ENCODE results near the gene CASS4.

Gene CASS4

DNA sequence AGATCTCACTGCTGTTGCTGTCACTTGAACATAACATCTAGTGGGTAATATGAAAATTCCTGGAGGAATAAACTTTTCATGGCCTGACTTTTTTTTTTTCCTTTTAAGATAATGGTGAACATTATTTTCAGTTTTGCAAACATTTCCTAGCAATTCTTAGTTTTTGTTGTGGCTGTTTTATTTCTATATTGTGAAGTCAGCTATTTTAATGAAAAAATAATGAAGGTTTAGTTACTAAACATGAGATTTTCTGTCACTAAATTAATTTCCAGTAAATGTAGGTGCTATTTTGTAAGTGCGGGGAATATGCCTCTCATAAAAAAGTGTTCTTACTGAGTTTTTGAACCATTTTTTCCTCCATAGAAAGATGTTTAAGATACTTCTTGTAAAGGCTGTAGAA lies 89.1 kb downstream of the CASS4 start:
- H3K4me1 ChIP-seq (ENCODE audit: insufficient read depth, low read length, poor library complexity, severe bottlenecking): no peaks in the 10 kb centered on the region
- no peaks in the 10 kb centered on the region for H3K9me2 ChIP-seq (replicated peaks; ENCODE audit: low read depth, low read length)
- H3K4me2 ChIP-seq (ENCODE audit: low read depth, low read length, poor library complexity, severe bottlenecking): no peak overlapping the region
- H3K79me2 ChIP-seq (ENCODE audit: insufficient read depth, low read length): peaks cover 3% of the 10 kb centered on the region; the same call in 1 of the 2 replicates
- H3K4me3 ChIP-seq (ENCODE audit: low read length, poor library complexity, severe bottlenecking): no peak overlapping the region
- no peaks in the 10 kb centered on the region for H3F3A ChIP-seq (ENCODE audit: low read depth)
- H3K9ac ChIP-seq (ENCODE audit: low read depth, low read length, poor library complexity, severe bottlenecking): no peak overlapping the region
- H3K9me3 ChIP-seq (ENCODE audit: insufficient read depth, low read depth, low read length): no peaks in the 10 kb centered on the region
- no peak for TF ChIP-seq EZH2phosphoT487 (IDR thresholded peaks at IDR 0.05; ENCODE audit: borderline replicate concordance)
- TF ChIP-seq, protein P1, sequence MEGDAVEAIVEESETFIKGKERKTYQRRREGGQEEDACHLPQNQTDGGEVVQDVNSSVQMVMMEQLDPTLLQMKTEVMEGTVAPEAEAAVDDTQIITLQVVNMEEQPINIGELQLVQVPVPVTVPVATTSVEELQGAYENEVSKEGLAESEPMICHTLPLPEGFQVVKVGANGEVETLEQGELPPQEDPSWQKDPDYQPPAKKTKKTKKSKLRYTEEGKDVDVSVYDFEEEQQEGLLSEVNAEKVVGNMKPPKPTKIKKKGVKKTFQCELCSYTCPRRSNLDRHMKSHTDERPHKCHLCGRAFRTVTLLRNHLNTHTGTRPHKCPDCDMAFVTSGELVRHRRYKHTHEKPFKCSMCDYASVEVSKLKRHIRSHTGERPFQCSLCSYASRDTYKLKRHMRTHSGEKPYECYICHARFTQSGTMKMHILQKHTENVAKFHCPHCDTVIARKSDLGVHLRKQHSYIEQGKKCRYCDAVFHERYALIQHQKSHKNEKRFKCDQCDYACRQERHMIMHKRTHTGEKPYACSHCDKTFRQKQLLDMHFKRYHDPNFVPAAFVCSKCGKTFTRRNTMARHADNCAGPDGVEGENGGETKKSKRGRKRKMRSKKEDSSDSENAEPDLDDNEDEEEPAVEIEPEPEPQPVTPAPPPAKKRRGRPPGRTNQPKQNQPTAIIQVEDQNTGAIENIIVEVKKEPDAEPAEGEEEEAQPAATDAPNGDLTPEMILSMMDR (conservative IDR thresholded peaks at IDR 0.05; ENCODE audit: low read length): no peak
- H4K20me1 ChIP-seq (ENCODE audit: insufficient read depth, low read length, poor library complexity, severe bottlenecking): no peaks in the 10 kb centered on the region
- H2AFZ ChIP-seq (ENCODE audit: low read length): no peak overlapping the region
- no peaks in the 10 kb centered on the region for H3K27me3 ChIP-seq (ENCODE audit: insufficient read depth, low read length, poor library complexity, severe bottlenecking)
- peaks cover 19% of the 10 kb centered on the region; the same call in 1 of the 2 replicates for H3K36me3 ChIP-seq (ENCODE audit: insufficient read depth, low read length)

GRCh38 chr20:56503916-56504315 lies 91.9 kb downstream of the CASS4 start:
- Histone ChIP-seq H3K4me1 (ENCODE audit: insufficient read depth, low read length, poor library complexity, severe bottlenecking) (no peaks in the 10 kb centered on the region), H3K36me3 (ENCODE audit: insufficient read depth, low read length) (peaks cover 4% of the 10 kb centered on the region; the same call in 1 of the 2 replicates), H3F3A (ENCODE audit: low read depth) (no peaks in the 10 kb centered on the region), H3K4me2 (ENCODE audit: low read depth, low read length, poor library complexity, severe bottlenecking) (no peak overlapping the region), H3K9me2 (replicated peaks; ENCODE audit: low read depth, low read length) (no peaks in the 10 kb centered on the region), H2AFZ (ENCODE audit: low read length) (no peak overlapping the region), H3K4me3 (ENCODE audit: low read length, poor library complexity, severe bottlenecking) (no peak overlapping the region), H3K79me2 (ENCODE audit: insufficient read depth, low read length) (peaks cover 3% of the 10 kb centered on the region; the same call in 1 of the 2 replicates), H3K9me3 (ENCODE audit: insufficient read depth, low read depth, low read length) (no peaks in the 10 kb centered on the region), H4K20me1 (ENCODE audit: insufficient read depth, low read length, poor library complexity, severe bottlenecking) (no peaks in the 10 kb centered on the region), H3K27me3 (ENCODE audit: insufficient read depth, low read length, poor library complexity, severe bottlenecking) (no peaks in the 10 kb centered on the region), H3K9ac (ENCODE audit: low read depth, low read length, poor library complexity, severe bottlenecking) (no peak overlapping the region)
- no peak for TF ChIP-seq EZH2phosphoT487 (IDR thresholded peaks at IDR 0.05; ENCODE audit: borderline replicate concordance)
- TF ChIP-seq, protein P1 (conservative IDR thresholded peaks at IDR 0.05; ENCODE audit: low read length): no peak

DNA sequence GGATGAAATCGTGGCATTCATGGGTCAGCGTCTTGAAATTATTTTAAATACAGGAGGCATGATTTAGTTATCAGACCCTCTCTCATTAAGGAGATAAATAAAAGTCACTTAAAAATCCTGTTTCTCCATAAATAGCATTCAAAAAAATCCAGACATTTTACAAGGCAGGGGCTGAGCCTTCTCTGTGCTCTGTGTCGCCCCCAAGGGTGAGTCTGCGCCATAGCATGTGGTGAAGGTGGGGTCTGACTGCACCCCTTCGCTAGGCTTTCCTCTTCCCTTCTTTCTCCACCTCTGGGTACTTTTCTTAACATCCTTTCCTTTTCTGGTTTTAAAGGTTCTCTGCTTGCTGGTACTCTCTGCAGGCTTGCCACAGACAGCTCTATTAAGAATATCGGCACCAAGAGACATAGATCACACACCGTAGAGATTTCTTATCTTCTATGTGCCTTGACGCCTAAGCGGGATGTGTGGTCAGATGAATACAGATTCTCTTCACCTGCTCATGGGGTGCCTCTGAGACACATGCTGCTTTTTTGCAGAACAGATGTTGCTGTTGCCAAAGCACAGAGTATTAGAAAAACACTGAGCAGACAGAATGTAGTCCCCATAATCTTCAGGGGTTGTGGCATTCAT lies 92.4 kb downstream of the CASS4 start:
- Histone ChIP-seq H3K9me2 (replicated peaks; ENCODE audit: low read depth, low read length) (no peaks in the 10 kb centered on the region), H4K20me1 (ENCODE audit: insufficient read depth, low read length, poor library complexity, severe bottlenecking) (no peaks in the 10 kb centered on the region), H3K9ac (ENCODE audit: low read depth, low read length, poor library complexity, severe bottlenecking) (no peak overlapping the region), H3K27me3 (ENCODE audit: insufficient read depth, low read length, poor library complexity, severe bottlenecking) (no peaks in the 10 kb centered on the region), H3K4me2 (ENCODE audit: low read depth, low read length, poor library complexity, severe bottlenecking) (no peak overlapping the region), H3K4me3 (ENCODE audit: low read length, poor library complexity, severe bottlenecking) (no peak overlapping the region), H3K36me3 (ENCODE audit: insufficient read depth, low read length) (peaks cover 4% of the 10 kb centered on the region; the same call in 1 of the 2 replicates), H3K4me1 (ENCODE audit: insufficient read depth, low read length, poor library complexity, severe bottlenecking) (no peaks in the 10 kb centered on the region), H3F3A (ENCODE audit: low read depth) (no peaks in the 10 kb centered on the region), H3K9me3 (ENCODE audit: insufficient read depth, low read depth, low read length) (no peaks in the 10 kb centered on the region), H2AFZ (ENCODE audit: low read length) (no peak overlapping the region), H3K79me2 (ENCODE audit: insufficient read depth, low read length) (peaks cover 3% of the 10 kb centered on the region; the same call in 1 of the 2 replicates)
- TF ChIP-seq EZH2phosphoT487 (IDR thresholded peaks at IDR 0.05; ENCODE audit: borderline replicate concordance): no peak
- TF ChIP-seq, protein P1 (conservative IDR thresholded peaks at IDR 0.05; ENCODE audit: low read length): peak; percentile 77
